PC-3 (cell line): Measurements from ENCODE around the gene KCNH1. TPM values are rescaled to one million over a fixed set of nuclear protein-coding genes. Genes with fewer than 3 reads are reported as not detected.

Experiments
- ATAC-seq: fragments of 200-7000 bp; cut with Tn5 transposase; 2 replicates; pipeline ENCODE4 v1.9.1; 2020; ENCODE audit warnings: mild to moderate bottlenecking, moderate library complexity
- BruUV-seq: library from RNA; stranded (reverse); fragments of 400-500 nt; replicated peaks from 2 replicates; lab custom pipeline; 2021; lab: Mats Ljungman, UMichigan
- CTCF ChIA-PET: fragments of 300-600 bp; sonication (Branson Sonifier 250); formaldehyde crosslinking; loops from one replicate; lab custom pipeline; 2022; ENCODE audit warnings: antibody characterized with exemption; lab: Charles Lee
- POLR2A ChIA-PET: fragments of 300-600 bp; sonication (Branson Sonifier 250); formaldehyde crosslinking; loops from one replicate; lab custom pipeline; 2022; ENCODE audit warnings: antibody characterized with exemption; ENCODE audit not compliant: unreplicated experiment; lab: Charles Lee
- DNase-seq: peaks from one replicate; pipeline ENCODE4 v3.0.0-alpha.2; 2015
- H2AFZ ChIP-seq: fragments of 300-600 bp; sonication (generic); 2 replicates; pipeline ENCODE4 v1.6.0; 2016; ENCODE audit warnings: antibody characterized with exemption, low read length
- H3F3A ChIP-seq: fragments of 300-600 bp; sonication (generic); one replicate; pipeline ENCODE4 v1.6.0; 2017; ENCODE audit warnings: antibody characterized with exemption, low read length, control low read depth, mild to moderate bottlenecking; ENCODE audit not compliant: unreplicated experiment
- H3K27ac ChIP-seq: fragments of 300-600 bp; sonication (generic); 2 replicates; pipeline ENCODE4 v1.5.1; 2016; ENCODE audit warnings: mild to moderate bottlenecking, low read length
- H3K27me3 ChIP-seq: fragments of 300-600 bp; sonication (generic); 2 replicates; pipeline ENCODE4 v1.6.1; 2016; ENCODE audit warnings: low read length, mixed read lengths
- H3K36me3 ChIP-seq: fragments of 300-600 bp; sonication (generic); 2 replicates; pipeline ENCODE4 v1.6.1; 2016; ENCODE audit warnings: low read depth, mixed run types, low read length, mixed read lengths
- H3K4me1 ChIP-seq: fragments of 300-600 bp; sonication (generic); 2 replicates; pipeline ENCODE4 v1.5.1; 2016; ENCODE audit warnings: low read length; ENCODE audit not compliant: insufficient read depth
- H3K4me2 ChIP-seq: fragments of 300-600 bp; sonication (generic); 2 replicates; pipeline ENCODE4 v1.6.0; 2016; ENCODE audit warnings: low read length
- H3K4me3 ChIP-seq: fragments of 300-600 bp; sonication (generic); 2 replicates; pipeline ENCODE4 v1.5.1; 2016; ENCODE audit warnings: mild to moderate bottlenecking, low read length, mixed read lengths
- H3K79me2 ChIP-seq: fragments of 300-600 bp; sonication (generic); 2 replicates; pipeline ENCODE4 v1.6.1; 2017; ENCODE audit warnings: low read length, mixed read lengths
- H3K9ac ChIP-seq: fragments of 300-600 bp; sonication (generic); 2 replicates; pipeline ENCODE4 v1.6.0; 2016; ENCODE audit warnings: mild to moderate bottlenecking, low read length
- H3K9me2 ChIP-seq: fragments of 300-600 bp; sonication (generic); replicated peaks from 2 replicates; pipeline ENCODE4 v1.6.1; 2016; ENCODE audit warnings: mixed run types, low read length, mixed read lengths
- H3K9me3 ChIP-seq: fragments of 300-600 bp; sonication (generic); 2 replicates; pipeline ENCODE4 v1.6.1; 2016; ENCODE audit warnings: low read length, mixed read lengths
- H4K20me1 ChIP-seq: fragments of 300-600 bp; sonication (generic); 2 replicates; pipeline ENCODE4 v1.6.1; 2016; ENCODE audit warnings: low read length, mixed read lengths
- EZH2 ChIP-seq: fragments of 300-600 bp; sonication (generic); IDR thresholded peaks from one replicate; pipeline ENCODE4 v1.6.1; 2017; ENCODE audit warnings: antibody characterized with exemption, mild to moderate bottlenecking, low read length; ENCODE audit not compliant: unreplicated experiment
- EZH2phosphoT487 ChIP-seq: fragments of 300-600 bp; sonication (generic); IDR thresholded peaks from 2 replicates; pipeline ENCODE4 v1.6.1; 2018; ENCODE audit warnings: mild to moderate bottlenecking, antibody characterized with exemption, low read length, borderline replicate concordance
- intact Hi-C: fragments of 100-400 bp; cut with micrococcal nuclease; formaldehyde crosslinking; loops from 2 replicates; pipeline ENCODE4 v1.9.0; 2023
- total RNA-seq: library from RNA; depleted of rRNA; stranded (reverse); fragments of >200 nt; gene quantifications from 2 replicates; pipeline ENCODE4 v1.2.3, GENCODE V29; 2014
- TF ChIP-seq, protein P1 (sequence below): fragments of 300-600 bp; sonication (generic); conservative IDR thresholded peaks from 2 replicates; pipeline ENCODE4 v1.5.1; 2017; ENCODE audit warnings: antibody characterized with exemption, low read depth, mild to moderate bottlenecking, low read length

The KCNH1 gene
- total RNA-seq, 1 experiment from 2014 or later = not detected

DNA sequence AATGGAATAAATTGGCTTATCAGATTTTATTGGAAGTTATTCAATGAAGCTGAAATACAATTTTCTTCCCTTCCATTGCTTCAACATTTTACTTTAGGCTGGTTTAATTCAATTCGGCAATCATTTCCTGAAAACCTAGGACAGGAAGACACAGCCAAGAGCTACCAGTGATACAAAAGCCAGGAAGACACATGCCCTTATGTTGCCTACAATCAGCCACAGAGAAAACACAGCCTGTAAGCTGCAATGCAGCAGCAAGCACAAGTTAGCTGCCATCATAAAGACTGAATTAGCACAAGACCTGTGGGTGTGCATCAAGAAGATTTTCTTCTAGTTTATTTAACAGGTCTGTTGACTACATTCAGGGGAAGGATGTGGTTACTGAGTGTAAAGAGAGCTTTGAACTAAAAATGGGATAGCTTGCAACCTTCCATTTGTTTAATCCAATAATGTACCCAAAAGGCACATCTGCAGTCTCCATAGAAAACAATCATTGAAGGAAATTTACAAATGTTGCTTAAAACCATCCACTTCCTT is 193.8 kb downstream of the KCNH1 start:
- Histone ChIP-seq H3K9me3 (no peaks in the 10 kb centered on the region), H3K27me3 (no peaks in the 10 kb centered on the region; the same call in 1 of the 2 replicates), H4K20me1 (no peaks in the 10 kb centered on the region), H3K27ac (no peak overlapping the region), H3K36me3 (no peaks in the 10 kb centered on the region), H3K4me2 (no peak overlapping the region), H2AFZ (no peak overlapping the region), H3K79me2 (no peaks in the 10 kb centered on the region), H3F3A (no peaks in the 10 kb centered on the region), H3K4me1 (no peaks in the 10 kb centered on the region), H3K4me3 (no peak overlapping the region), H3K9me2 (no peaks in the 10 kb centered on the region), H3K9ac (no peak overlapping the region)
- DNase-seq (no peak), ATAC-seq (no peak)
- ChIA-PET CTCF (no interaction called here), POLR2A (no interaction called here)
- TF ChIP-seq, protein P1, sequence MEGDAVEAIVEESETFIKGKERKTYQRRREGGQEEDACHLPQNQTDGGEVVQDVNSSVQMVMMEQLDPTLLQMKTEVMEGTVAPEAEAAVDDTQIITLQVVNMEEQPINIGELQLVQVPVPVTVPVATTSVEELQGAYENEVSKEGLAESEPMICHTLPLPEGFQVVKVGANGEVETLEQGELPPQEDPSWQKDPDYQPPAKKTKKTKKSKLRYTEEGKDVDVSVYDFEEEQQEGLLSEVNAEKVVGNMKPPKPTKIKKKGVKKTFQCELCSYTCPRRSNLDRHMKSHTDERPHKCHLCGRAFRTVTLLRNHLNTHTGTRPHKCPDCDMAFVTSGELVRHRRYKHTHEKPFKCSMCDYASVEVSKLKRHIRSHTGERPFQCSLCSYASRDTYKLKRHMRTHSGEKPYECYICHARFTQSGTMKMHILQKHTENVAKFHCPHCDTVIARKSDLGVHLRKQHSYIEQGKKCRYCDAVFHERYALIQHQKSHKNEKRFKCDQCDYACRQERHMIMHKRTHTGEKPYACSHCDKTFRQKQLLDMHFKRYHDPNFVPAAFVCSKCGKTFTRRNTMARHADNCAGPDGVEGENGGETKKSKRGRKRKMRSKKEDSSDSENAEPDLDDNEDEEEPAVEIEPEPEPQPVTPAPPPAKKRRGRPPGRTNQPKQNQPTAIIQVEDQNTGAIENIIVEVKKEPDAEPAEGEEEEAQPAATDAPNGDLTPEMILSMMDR = no peak
- TF ChIP-seq EZH2phosphoT487 = no peak
- TF ChIP-seq EZH2 = no peak
- no TSS peak for BruUV-seq
- intact Hi-C loops = no loop called here

DNA sequence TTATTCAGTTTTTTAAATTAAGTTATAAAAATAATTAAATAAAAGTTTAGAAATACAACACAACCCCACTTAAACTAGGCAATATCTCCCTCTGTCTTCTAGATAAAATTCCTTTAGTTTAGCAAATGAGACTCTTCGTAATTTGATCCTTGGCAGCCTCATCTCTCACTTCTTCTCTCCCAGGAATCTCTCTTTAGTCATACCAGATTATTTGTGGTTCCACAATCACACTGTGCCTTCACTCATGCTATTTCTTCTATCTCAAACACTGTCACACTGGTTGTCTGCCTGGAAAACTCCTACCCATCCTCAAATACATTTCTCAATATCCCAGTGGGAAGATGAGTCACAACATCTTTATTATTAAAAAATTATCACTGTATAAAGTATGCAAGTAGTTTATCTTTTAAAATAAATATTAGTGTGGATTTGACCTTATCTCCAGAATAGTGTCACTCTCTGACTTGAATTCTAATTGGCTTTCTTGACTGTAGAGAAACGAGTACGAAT is 195.5 kb downstream of the KCNH1 start:
- BruUV-seq = no TSS peak
- H2AFZ ChIP-seq = no peak overlapping the region
- H3K27ac ChIP-seq = no peak overlapping the region
- no peaks in the 10 kb centered on the region for H3K9me2 ChIP-seq
- no peak overlapping the region for H3K4me2 ChIP-seq
- no peaks in the 10 kb centered on the region for H3K9me3 ChIP-seq
- H3K79me2 ChIP-seq = no peaks in the 10 kb centered on the region
- TF ChIP-seq, protein P1 = no peak
- TF ChIP-seq EZH2phosphoT487 (no peak), EZH2 (no peak)
- POLR2A ChIA-PET = no interaction called here
- CTCF ChIA-PET = no interaction called here
- no peaks in the 10 kb centered on the region for H3F3A ChIP-seq
- H3K9ac ChIP-seq = no peak overlapping the region
- H3K36me3 ChIP-seq = no peaks in the 10 kb centered on the region
- ATAC-seq (no peak), DNase-seq (no peak)
- H3K4me3 ChIP-seq = no peak overlapping the region
- intact Hi-C loops = no loop called here
- no peaks in the 10 kb centered on the region for H3K4me1 ChIP-seq
- no peaks in the 10 kb centered on the region for H4K20me1 ChIP-seq
- no peaks in the 10 kb centered on the region for H3K27me3 ChIP-seq

DNA sequence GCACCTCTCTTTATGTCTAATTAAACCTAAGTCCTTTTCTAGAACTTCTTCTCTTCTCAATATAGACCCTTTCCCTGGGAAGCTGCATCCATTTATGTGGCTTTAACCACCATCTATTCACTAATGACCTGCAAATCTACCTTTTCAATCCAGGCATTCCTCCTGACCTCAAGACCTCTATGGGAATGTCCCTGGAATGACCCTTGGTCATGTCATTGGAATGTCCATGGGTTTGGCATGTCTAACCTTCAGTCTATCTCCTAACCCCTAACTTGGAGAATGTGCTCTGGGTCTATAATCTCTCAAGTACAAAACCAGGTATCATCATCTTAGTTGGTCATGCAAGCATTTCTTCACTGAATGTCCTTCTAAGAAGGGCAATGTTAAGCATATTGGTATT is 196.1 kb downstream of the KCNH1 start:
- CTCF ChIA-PET = no interaction called here
- Histone ChIP-seq H3K36me3 (no peaks in the 10 kb centered on the region), H3K4me2 (no peak overlapping the region), H3K4me3 (no peak overlapping the region), H3K4me1 (no peaks in the 10 kb centered on the region), H3K9ac (no peak overlapping the region), H3K27me3 (no peaks in the 10 kb centered on the region), H3K9me3 (no peaks in the 10 kb centered on the region), H3K79me2 (no peaks in the 10 kb centered on the region), H3K27ac (no peak overlapping the region), H3F3A (no peaks in the 10 kb centered on the region), H2AFZ (no peak overlapping the region), H3K9me2 (no peaks in the 10 kb centered on the region), H4K20me1 (no peaks in the 10 kb centered on the region)
- BruUV-seq = no TSS peak
- no peak for ATAC-seq
- TF ChIP-seq EZH2phosphoT487 = no peak
- POLR2A ChIA-PET = no interaction called here
- intact Hi-C loops = no loop called here
- DNase-seq = no peak
